IPS-NIHi11 (cell line): Measurements from ENCODE around the gene RNF150.

ENCODE experiments used
- DNase-seq: peaks from one replicate; pipeline ENCODE4 v3.0.0; 2012; ENCODE audit warnings: mixed read lengths, low spot score

The RNF150 gene

GRCh38 chr4:140980426-140981200, 152.7 kb downstream of the RNF150 start:
- DNase-seq: no peak

- no peak for DNase-seq
Measured at GRCh38 chr4:140976768-140977167, 156.5 kb downstream of the RNF150 start.

- DNase-seq: peak; percentile 9
Measured at GRCh38 chr4:140971077-140971792, 162.0 kb downstream of the RNF150 start.

GRCh38 chr4:140969296-140969695, 164.0 kb downstream of the RNF150 start:
- DNase-seq: no peak

- DNase-seq: no peak
Measured at GRCh38 chr4:140968371-140968770, 164.9 kb downstream of the RNF150 start.

GRCh38 chr4:140963883-140964282, 169.4 kb downstream of the RNF150 start:
- no peak for DNase-seq

- no peak for DNase-seq
Measured at GRCh38 chr4:140955641-140956040, 177.6 kb downstream of the RNF150 start.

- no peak for DNase-seq
Measured at GRCh38 chr4:140952717-140953116, 180.6 kb downstream of the RNF150 start.

GRCh38 chr4:140947506-140947905, 185.8 kb downstream of the RNF150 start:
- no peak for DNase-seq

- DNase-seq: no peak
Measured at GRCh38 chr4:140945106-140945505, 188.2 kb downstream of the RNF150 start.

GRCh38 chr4:140944572-140944971, 188.7 kb downstream of the RNF150 start:
- DNase-seq: no peak

- DNase-seq: no peak
Measured at GRCh38 chr4:140944199-140944515, 189.1 kb downstream of the RNF150 start.

GRCh38 chr4:140943486-140944198, 189.6 kb downstream of the RNF150 start:
- no peak for DNase-seq

GRCh38 chr4:140940589-140940988, 192.7 kb downstream of the RNF150 start:
- no peak for DNase-seq

GRCh38 chr4:140937866-140938265, 195.4 kb downstream of the RNF150 start:
- DNase-seq: no peak

- no peak for DNase-seq
Measured at GRCh38 chr4:140935254-140935653, 198.0 kb downstream of the RNF150 start.

- no peak for DNase-seq
Measured at GRCh38 chr4:140932501-140933045, 200.7 kb downstream of the RNF150 start.

- no peak for DNase-seq
Measured at GRCh38 chr4:140931911-140932310, 201.4 kb downstream of the RNF150 start.

GRCh38 chr4:140930557-140930956, 202.7 kb downstream of the RNF150 start:
- DNase-seq: no peak

GRCh38 chr4:140930011-140930410, 203.3 kb downstream of the RNF150 start:
- DNase-seq: no peak

- no peak for DNase-seq
Measured at GRCh38 chr4:140928880-140929279, 204.4 kb downstream of the RNF150 start.

GRCh38 chr4:140926672-140927071, 206.6 kb downstream of the RNF150 start:
- DNase-seq: no peak

GRCh38 chr4:140925417-140925816, 207.9 kb downstream of the RNF150 start:
- DNase-seq: no peak
